Astrocyte of the hippocampus (primary cell): ENCODE data around the gene IL16.
A peak's percentile ranks its signal among the peaks of the same experiment; 100 is the strongest.
"Not testable (repeated sequence)": the region's sequence is repeated elsewhere in the genome, so short reads cannot be mapped to it uniquely, and the experiment has no call there.

Experiments
- DNase-seq: peaks from one replicate; pipeline ENCODE4 v3.0.0; 2011; ENCODE audit warnings: low read depth, low spot score

Gene IL16

GRCh38 chr15:81199031-81199779 is 2.5 kb downstream of the IL16 start:
- no peak for DNase-seq

DNA sequence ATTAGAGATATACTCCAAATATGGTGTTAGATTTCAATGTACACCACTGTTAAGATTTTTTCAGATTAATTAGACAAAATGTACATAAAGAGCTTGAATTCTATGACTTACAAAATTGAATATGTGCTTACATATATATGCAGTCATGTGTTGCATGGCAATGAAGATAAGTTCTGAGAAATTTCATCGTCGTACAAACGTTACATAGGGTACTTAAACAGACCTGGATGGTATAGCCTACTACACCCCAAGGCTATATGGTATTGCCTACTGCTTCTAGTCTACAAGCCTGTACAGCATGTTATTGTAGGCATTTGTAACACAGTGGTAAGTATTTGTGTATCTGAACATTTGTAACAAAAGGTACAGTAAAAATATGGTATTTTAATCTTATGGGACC is 9.3 kb downstream of the IL16 start:
- DNase-seq, result no peak

DNA sequence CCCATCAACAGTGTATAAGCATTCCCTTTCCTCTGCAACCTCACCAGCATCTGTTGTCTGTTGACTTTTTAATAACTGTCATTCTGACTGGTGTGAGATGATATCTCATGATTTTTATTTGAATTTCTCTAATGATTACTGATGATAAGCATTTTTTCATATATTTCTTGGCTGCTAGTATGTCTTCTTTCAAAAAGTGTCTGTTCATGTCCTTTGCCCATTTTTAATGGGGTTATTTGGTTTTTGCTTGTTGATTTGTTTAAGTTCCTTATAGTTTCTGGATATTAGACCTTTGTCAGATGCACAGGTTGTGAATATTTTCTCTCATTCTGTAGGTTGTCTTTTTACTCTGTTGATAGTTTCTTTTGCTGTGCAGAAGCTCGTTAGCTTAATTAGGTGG is 11.3 kb downstream of the IL16 start:
- DNase-seq, result not testable (repeated sequence)

DNA sequence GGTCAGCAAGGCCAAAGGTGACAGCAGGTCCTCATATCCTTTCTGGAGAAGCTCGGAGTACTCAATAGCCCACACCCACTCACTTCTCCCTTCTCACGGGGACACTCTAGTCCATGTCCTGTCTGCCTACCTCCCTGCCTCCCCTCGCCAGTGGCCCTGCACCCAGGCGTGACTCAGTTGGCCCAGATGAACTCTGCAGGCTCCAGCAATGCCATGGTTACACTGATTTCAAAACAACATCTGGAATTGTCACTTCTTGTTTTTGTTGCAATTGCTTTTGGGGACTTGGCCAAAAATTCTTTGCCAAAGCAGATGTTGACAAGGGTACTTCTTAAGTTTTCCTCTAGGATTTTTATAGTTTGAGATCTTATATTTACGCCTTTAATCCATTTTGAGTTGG is 13.0 kb downstream of the IL16 start:
- no peak for DNase-seq

DNA sequence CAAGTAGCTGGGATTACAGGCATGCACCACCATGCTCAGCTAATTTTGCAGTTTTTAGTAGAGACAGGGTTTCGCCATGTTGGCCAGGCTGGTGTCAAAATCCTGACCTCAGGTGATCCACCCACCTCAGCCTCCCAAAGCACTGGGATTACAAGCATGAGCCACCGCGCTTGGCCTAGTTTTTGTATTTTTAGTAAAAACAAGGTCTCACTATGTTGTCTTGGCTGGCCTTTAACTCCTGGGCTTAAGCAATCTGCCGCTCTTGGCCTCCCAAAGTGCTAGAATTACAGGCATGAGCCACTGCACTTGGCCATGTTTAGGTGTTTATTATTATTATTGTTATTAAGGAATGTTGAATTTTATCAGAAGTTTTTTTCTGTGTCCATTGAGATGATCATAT is 14.7 kb downstream of the IL16 start:
- no peak for DNase-seq

DNA sequence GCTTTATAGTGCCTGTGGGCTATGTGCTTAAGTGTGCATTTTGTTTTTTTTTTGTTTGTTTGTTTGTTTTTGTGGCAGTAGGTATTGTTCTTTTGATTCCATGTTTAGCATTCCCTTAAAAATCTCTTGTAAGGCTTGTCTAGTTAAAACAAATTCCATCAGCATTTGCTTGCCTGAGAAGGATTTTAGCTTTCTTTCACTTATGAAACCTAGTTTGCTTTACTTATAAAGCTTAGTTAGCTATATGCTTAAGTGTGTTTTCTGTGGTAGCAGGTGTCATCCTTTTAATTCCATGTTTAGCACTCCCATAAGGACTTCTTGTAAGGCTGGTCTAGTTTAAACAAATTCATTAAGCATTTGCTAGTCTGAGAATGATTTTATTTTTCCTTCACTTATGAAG is 17.3 kb downstream of the IL16 start:
- DNase-seq, result no peak

GRCh38 chr15:81215531-81215930 is 18.9 kb downstream of the IL16 start:
- DNase-seq, result no peak

DNA sequence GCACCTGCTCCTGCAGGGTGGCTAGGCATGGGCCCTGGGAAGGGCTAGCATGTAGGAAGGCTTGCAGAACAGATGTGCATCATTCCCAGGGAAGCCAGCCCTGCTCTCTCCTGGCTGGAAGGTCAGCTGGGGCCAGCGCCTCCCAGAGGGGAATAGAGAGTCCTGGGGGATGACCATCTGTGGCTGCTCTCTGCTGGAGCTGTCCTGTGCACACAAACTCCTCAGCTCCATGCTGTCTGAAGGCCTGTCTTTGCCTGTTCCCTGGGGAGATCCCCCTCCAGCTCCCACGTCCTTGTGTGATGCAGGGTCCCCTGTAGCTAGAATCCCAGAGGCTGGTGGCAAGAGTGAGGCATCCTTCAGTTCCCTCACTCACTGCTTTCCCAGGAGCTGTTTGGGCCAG is 19.3 kb downstream of the IL16 start:
- no peak for DNase-seq

DNA sequence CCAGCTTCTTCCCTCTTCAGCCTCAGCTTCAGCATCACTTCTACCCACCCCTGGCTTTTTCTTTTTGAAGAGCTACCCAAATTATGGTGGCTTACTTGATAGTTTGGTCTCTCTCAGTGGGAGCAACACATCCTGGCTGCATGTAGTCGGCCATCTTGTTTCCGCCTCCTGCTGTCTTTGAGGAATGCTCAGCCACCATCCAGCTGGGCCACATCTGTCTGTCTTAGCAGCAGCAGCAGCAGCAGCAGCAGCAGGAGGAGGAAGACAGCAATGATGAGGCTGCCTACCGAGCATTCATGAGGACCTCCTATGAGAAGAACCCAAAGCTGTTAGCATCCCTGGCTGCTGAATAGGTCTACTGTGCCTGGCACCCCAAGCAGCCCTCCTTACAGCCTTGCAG is 19.7 kb downstream of the IL16 start:
- no peak for DNase-seq

DNA sequence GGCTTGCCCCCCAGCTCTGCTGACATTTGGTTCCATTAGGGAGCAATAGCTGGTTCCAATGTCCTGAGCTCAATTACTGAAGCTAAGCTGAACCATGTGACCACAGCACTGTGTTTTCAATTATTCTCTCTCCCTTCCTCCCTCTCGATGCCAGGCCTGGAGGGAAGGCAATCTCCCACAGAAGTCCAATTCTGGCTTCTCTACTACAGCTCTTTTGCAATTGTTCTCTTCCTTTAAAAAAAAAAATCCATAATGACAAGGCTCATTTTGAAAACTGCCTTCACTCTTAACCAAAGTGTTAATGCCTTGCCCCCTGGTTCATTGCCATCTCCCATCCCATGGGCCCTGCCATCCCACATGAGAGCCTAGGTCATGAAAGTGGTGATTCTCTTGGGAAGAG is 24.8 kb downstream of the IL16 start:
- DNase-seq, result no peak

- DNase-seq, result no peak
Measured at GRCh38 chr15:81222007-81222406, 25.3 kb downstream of the IL16 start.

DNA sequence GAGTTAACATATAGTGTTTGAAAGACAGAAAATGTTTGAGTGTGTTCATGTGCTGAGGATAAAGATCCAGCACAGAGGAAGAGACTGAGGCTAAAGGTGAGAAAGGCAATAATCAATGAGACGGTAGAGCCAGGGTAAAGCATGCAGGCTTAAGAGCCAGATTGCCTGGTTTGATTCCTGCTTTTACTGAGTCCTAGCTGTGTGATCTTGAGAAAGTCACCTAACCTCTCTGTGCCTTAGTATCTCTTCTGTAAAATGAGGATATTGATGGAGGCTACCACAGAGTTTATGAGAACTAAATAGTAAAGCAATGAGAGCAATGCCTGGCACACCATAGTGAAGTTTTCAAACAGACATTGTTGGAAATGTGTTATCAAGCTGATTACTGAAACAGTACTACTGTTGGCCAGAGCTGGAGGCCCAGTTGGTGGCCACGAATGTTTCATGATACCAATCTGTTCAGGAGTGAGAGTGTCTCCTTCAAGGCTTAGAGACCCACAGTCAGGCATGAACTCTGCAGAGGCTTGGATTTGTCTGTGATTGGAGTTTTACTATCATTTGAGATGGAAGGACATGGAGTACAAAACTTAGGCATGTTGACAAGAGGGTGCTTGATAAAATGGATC is 26.8 kb downstream of the IL16 start:
- DNase-seq, result no peak

DNA sequence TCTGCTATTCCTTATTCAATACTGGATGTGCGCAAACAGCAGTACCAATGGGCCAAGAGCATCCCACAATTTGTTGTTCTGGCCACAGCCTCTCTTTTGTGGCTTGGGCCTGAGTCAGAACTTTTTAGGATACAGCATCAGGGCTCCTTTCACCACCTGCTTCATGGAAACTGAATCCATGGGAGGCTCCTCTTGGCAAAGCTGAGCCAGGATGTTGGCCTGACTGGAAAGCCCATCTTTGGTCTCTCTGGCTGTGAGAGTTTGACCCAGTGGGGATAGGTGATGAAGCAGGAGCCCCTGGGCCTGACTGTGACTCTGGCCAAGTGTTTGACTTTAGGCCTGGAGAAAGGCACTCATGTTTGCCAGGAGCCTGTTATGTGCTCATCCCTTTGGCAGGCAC is 27.6 kb downstream of the IL16 start:
- DNase-seq, result no peak

GRCh38 chr15:81225161-81225671 is 28.5 kb downstream of the IL16 start:
- DNase-seq, result no peak

DNA sequence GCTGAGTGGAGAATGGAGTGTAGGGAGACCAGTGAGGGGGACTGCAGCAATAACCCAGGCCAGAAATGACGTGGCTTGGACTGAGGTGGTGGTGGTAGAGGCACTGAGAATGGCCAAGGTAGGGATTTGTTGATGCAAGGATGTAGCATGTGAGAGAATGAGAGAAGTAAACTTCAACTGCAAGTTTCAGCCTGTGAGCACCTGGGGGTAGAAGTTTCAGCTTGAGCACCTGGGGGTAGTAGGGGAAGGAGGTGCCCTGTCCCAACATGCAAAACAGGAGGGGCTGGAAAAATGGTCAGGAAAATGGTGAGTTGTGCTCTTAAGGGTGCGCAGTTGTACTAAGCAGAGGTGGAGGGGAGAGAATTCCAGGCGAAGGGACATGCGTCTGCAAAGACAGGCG is 31.0 kb downstream of the IL16 start:
- DNase-seq, result no peak

GRCh38 chr15:81229586-81229985 is 32.9 kb downstream of the IL16 start:
- DNase-seq, result no peak

DNA sequence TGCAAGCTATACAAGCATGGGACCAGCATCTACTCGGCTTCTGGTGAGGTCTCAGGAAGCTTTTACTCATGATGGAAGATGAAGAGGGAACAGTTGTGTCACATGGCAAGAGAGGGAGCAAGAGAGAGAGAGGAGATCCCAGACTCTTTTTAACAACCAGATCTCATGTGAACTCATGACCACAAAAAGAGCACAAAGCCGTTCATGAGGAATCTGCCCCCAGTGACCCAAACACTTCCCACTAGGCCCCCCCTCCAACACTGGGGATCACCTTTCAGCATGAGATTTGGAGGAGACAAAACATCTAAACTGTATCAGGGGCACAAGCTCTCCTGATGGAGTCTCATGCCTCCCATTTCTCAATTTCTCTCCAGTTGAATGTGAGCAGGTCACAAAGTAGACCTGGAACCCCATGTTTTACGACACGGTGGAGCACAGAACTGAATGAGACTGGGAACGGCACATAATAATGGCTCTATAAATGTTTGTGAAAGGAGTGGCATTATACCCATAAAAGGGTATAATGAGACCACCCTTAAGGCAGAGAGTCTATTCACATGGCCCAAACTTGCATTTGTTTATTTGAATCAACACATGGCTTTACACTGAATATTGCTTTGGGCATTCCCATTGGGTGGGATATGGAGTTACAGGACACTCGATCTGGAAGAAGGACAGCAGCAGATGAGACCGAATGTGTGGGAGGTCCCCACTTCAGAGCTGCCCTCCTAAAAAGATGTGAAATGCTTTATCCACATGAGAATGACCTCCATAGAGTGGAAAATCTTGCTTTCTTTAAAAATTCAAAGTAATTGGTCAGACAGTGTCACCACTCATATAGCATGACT is 38.8 kb downstream of the IL16 start:
- DNase-seq, result no peak

GRCh38 chr15:81239190-81239589 is 42.5 kb downstream of the IL16 start:
- peak; percentile 12 for DNase-seq

GRCh38 chr15:81242778-81243177 is 46.1 kb downstream of the IL16 start:
- DNase-seq, result no peak

DNA sequence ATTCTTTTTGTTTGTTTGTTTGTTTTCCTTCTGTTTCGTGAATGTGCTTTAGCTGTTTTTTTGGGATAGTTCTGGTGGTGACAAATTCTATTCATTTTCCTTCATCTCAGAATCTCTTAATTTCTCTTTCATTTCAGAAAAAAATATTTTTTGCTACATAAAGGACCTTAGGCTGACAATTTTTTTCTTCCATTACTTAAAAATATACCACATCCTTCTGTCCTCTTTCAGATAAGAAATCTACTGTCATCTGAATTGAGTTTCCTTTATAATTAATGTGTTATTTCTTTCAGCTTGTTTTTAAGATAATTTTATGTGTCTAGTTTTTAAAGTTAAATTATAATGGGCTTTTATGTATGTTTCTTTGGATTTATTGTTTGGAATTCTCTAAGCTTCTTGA is 47.6 kb downstream of the IL16 start:
- DNase-seq, result no peak

DNA sequence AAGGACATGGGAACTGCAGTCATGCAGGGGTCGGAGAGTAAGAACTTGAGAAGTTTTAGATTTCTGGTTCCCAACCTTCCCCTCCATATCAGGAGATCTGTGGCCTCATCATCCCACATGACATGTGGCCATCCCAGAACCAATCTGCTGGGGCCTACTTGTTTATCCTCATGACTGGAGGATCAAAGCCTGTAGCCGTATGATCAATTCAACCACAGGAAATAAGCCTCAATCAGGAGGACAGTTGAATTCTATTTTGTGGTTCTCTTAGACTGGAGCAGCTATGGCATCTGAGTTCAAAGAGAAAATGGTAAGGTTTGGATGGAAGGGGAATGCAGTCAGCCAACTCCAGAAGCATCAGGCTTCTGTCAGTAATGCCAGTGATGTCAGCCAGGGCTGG is 57.2 kb downstream of the IL16 start:
- DNase-seq, result peak; percentile 18

- DNase-seq, result no peak
Measured at GRCh38 chr15:81254277-81254915, 57.7 kb downstream of the IL16 start.
